Pons (tissue), 1 donor: ENCODE results near the gene ZFYVE28.

ENCODE experiments used
- DNase-seq: peaks from one replicate; pipeline ENCODE4 v3.0.0-alpha.2; 2016; ENCODE audit warnings: low spot score

ZFYVE28 gene

GRCh38 chr4:2411786-2412510 lies 6.5 kb downstream of the ZFYVE28 start:
- no peak for DNase-seq

GRCh38 chr4:2409381-2409783 lies 9.1 kb downstream of the ZFYVE28 start:
- no peak for DNase-seq

- DNase-seq = no peak
These were observed 9.5 kb downstream of the ZFYVE28 start for GRCh38 chr4:2408976-2409375.

GRCh38 chr4:2408401-2408958 lies 10.0 kb downstream of the ZFYVE28 start:
- no peak for DNase-seq

- no peak for DNase-seq
These were observed 10.5 kb downstream of the ZFYVE28 start for GRCh38 chr4:2407991-2408342.

- DNase-seq = no peak
These were observed 11.5 kb downstream of the ZFYVE28 start for GRCh38 chr4:2406920-2407319.

GRCh38 chr4:2406406-2406805 lies 12.0 kb downstream of the ZFYVE28 start:
- no peak for DNase-seq

- DNase-seq = peak; percentile 65
These were observed 15.5 kb downstream of the ZFYVE28 start for GRCh38 chr4:2402941-2403340.

- peak; percentile 54 for DNase-seq
These were observed 16.2 kb downstream of the ZFYVE28 start for GRCh38 chr4:2402048-2402842.

GRCh38 chr4:2401610-2401983 lies 16.8 kb downstream of the ZFYVE28 start:
- no peak for DNase-seq

- no peak for DNase-seq
These were observed 17.4 kb downstream of the ZFYVE28 start for GRCh38 chr4:2400841-2401609.

GRCh38 chr4:2399631-2400190 lies 18.7 kb downstream of the ZFYVE28 start:
- no peak for DNase-seq

- DNase-seq = no peak
These were observed 19.2 kb downstream of the ZFYVE28 start for GRCh38 chr4:2399216-2399615.

GRCh38 chr4:2397596-2398379 lies 20.7 kb downstream of the ZFYVE28 start:
- DNase-seq = no peak

- no peak for DNase-seq
These were observed 21.6 kb downstream of the ZFYVE28 start for GRCh38 chr4:2396781-2397368.

- no peak for DNase-seq
These were observed 22.9 kb downstream of the ZFYVE28 start for GRCh38 chr4:2395584-2395983.

GRCh38 chr4:2395038-2395437 lies 23.4 kb downstream of the ZFYVE28 start:
- DNase-seq = no peak

- DNase-seq = no peak
These were observed 23.9 kb downstream of the ZFYVE28 start for GRCh38 chr4:2394528-2394927.

- no peak for DNase-seq
These were observed 24.8 kb downstream of the ZFYVE28 start for GRCh38 chr4:2393353-2394270.
